ENCODE data around the gene CYB5R4.
"Not testable (repeated sequence)": the region's sequence is repeated elsewhere in the genome, so short reads cannot be mapped to it uniquely, and the experiment has no call there.

The CYB5R4 gene

DNA sequence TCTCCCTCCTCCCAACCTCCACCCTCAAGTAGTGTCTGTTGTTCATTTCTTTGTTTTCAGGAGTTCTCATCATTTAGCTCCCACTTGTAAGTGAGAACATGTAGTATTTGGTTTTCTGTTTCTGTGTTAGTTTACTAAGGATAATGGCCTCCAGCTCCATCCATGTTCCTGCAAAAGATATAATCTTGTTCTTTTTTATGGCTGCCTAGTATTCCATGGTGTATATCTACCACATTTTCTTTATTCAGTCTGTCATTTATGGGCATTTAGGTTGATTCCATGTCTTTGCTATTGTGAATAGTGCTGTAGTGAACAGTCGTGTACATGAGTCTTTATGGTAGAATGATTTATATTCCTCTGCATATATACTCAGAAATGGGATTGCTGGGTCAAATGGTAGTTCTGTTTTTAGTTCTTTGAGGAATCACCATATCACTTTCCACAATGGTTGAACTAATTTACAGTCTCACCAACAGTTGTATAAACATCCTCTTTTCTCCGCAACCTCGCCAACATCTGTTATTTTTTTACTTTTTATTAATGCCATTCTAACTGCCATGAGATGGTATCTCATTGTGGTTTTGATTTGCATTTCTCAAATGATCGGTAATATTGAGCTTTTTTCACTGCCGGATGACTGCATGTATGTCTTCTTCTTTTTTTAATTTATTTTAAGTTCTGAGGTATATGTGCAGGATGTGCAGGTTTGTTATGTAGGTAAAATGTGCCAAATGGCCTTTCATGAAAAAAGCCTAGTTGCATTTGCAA is 48.3 kb downstream of the CYB5R4 start:
- not testable (repeated sequence) for H3K36me3 ChIP-seq (ENCODE audit: control insufficient read depth, insufficient read depth, low read length); H3K9me3 ChIP-seq (ENCODE audit: control insufficient read depth, low read length); H3K27ac ChIP-seq (ENCODE audit: insufficient read depth, low read depth, low read length, poor library complexity, severe bottlenecking); H3K4me1 ChIP-seq (ENCODE audit: control insufficient read depth, insufficient read depth, low read length); H3K4me3 ChIP-seq (ENCODE audit: insufficient read depth, low read depth, low read length); H3K27me3 ChIP-seq (ENCODE audit: control insufficient read depth, insufficient read depth, low read length, poor library complexity, severe bottlenecking)
- 90 to 94% methylated on average over 4 to 5 of the region's 5 CpGs for WGBS, 2 experiments

DNA sequence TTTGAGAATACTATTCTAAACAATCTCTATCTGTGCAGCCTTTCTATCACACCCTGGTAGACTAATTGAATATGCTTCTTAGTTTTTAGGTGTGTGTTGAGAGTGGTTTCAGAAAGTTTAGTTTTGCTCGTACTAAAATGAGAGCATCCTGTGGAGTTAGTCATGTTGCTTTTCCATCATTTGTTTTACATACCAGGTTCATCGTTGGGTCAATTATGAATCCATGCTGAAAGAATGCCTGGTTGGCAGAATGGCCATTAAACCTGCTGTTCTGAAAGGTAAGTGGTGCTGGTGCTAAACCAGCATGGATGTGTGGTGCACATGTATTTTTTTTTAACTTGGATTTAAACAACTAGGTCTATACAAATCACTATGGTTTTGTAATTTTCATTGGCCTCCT is 49.3 kb downstream of the CYB5R4 start:
- no peak overlapping the region for H3K4me3 ChIP-seq (ENCODE audit: insufficient read depth, low read depth, low read length)
- WGBS, 2 experiments: 90 to 96% methylated on average over 2 of the region's 2 CpGs
- no peaks in the 10 kb centered on the region for H3K36me3 ChIP-seq (ENCODE audit: control insufficient read depth, insufficient read depth, low read length)

DNA sequence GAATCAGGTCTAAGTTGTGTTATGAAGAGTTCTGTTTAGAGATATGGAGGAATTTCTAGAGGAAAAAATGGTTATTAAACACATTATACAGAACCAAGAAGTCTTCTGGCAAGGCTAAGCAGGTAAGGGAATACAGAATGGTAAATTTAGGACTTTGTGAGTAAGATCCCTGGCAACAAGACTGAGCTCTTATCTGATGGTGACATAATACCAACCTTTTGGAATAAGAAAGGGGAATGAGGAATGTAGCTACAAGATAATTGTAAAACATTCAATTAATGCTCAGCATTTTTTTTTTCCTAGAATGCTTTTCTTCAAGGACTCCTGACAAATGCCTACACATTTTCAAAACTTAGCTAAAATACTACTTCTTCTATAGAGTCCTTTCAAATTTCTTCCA is 51.8 kb downstream of the CYB5R4 start:
- Histone ChIP-seq H3K4me1 (ENCODE audit: control insufficient read depth, insufficient read depth, low read length) (no peaks in the 10 kb centered on the region), H3K27me3 (ENCODE audit: control insufficient read depth, insufficient read depth, low read length, poor library complexity, severe bottlenecking) (no peaks in the 10 kb centered on the region), H3K27ac (ENCODE audit: insufficient read depth, low read depth, low read length, poor library complexity, severe bottlenecking) (no peak overlapping the region), H3K36me3 (ENCODE audit: control insufficient read depth, insufficient read depth, low read length) (no peaks in the 10 kb centered on the region), H3K4me3 (ENCODE audit: insufficient read depth, low read depth, low read length) (no peak overlapping the region), H3K9me3 (ENCODE audit: control insufficient read depth, low read length) (no peaks in the 10 kb centered on the region)

More for the DNA sequence above, 49.3 kb downstream of the CYB5R4 start:
- Histone ChIP-seq H3K27me3 (ENCODE audit: control insufficient read depth, insufficient read depth, low read length, poor library complexity, severe bottlenecking) (no peaks in the 10 kb centered on the region), H3K27ac (ENCODE audit: insufficient read depth, low read depth, low read length, poor library complexity, severe bottlenecking) (no peak overlapping the region), H3K9me3 (ENCODE audit: control insufficient read depth, low read length) (no peaks in the 10 kb centered on the region), H3K4me1 (ENCODE audit: control insufficient read depth, insufficient read depth, low read length) (no peaks in the 10 kb centered on the region)

DNA sequence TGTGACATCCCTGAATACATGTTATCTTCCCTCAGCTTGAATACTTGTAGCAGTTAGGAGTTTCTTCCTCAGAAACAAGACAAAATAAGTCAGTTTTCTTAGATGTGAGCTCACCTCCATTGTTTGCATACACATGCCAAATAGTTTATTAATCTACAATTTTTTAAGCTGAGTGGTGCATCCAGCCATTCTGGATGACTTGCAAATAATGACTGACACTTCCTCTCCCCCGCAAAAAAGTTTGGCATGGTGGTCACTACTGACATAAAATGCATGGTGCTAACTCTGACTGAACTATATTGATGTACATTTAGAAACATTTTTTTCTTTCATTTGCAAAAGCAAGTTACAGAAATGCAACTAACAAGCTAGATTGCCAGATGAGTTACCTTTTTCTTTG is 55.5 kb downstream of the CYB5R4 start:
- H3K4me1 ChIP-seq (ENCODE audit: control insufficient read depth, insufficient read depth, low read length): no peaks in the 10 kb centered on the region
- no peak overlapping the region for H3K4me3 ChIP-seq (ENCODE audit: insufficient read depth, low read depth, low read length)
- no peaks in the 10 kb centered on the region for H3K9me3 ChIP-seq (ENCODE audit: control insufficient read depth, low read length)
- WGBS, 2 experiments: 100% methylated on average over 1 of the region's 1 CpG
- H3K27ac ChIP-seq (ENCODE audit: insufficient read depth, low read depth, low read length, poor library complexity, severe bottlenecking): no peak overlapping the region
- no peaks in the 10 kb centered on the region for H3K27me3 ChIP-seq (ENCODE audit: control insufficient read depth, insufficient read depth, low read length, poor library complexity, severe bottlenecking)
- H3K36me3 ChIP-seq (ENCODE audit: control insufficient read depth, insufficient read depth, low read length): no peaks in the 10 kb centered on the region

DNA sequence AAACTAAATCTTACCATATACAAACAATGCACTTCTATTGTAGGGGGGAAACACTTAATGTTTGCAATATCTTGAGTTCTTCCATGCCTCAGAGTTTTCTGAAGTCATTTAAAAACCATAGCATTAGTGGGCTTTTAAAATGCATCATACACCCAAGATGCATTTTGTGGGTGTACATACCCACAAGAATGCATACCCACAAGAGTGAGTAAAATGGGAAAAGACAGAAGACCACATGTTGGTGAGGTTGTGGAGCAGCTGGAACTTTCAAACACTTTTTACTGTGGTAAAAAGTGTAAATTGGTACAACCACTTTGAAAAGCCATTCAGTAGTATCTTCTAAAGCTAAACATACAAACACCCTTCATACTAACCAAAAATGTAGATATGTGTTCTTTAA is 57.5 kb downstream of the CYB5R4 start:
- no peaks in the 10 kb centered on the region for H3K4me1 ChIP-seq (ENCODE audit: control insufficient read depth, insufficient read depth, low read length)
- H3K9me3 ChIP-seq (ENCODE audit: control insufficient read depth, low read length): no peaks in the 10 kb centered on the region
- no peaks in the 10 kb centered on the region for H3K27me3 ChIP-seq (ENCODE audit: control insufficient read depth, insufficient read depth, low read length, poor library complexity, severe bottlenecking)
- no peaks in the 10 kb centered on the region for H3K36me3 ChIP-seq (ENCODE audit: control insufficient read depth, insufficient read depth, low read length)
- H3K4me3 ChIP-seq (ENCODE audit: insufficient read depth, low read depth, low read length): no peak overlapping the region
- no peak overlapping the region for H3K27ac ChIP-seq (ENCODE audit: insufficient read depth, low read depth, low read length, poor library complexity, severe bottlenecking)

DNA sequence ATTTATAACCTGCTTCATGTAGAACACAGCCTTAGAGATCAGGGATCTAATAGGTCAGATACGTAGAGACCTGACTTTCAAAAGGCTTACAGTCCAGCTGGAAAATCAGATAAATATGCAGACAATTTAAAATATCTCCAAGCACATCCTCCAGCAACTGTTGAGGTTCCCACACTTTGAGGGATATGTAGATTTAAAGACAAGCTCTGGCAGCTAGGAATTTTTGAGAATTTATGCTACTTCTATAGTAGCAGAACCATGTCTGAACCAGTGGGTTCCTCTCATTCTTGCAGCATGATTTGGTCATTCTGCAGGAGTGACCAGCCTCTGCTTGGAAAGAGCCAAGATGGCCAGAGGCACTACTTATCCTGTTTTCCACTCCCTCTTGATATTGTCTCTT is 60.5 kb downstream of the CYB5R4 start:
- no peaks in the 10 kb centered on the region for H3K4me1 ChIP-seq (ENCODE audit: control insufficient read depth, insufficient read depth, low read length)
- no peaks in the 10 kb centered on the region for H3K9me3 ChIP-seq (ENCODE audit: control insufficient read depth, low read length)
- no peak overlapping the region for H3K4me3 ChIP-seq (ENCODE audit: insufficient read depth, low read depth, low read length)
- H3K27me3 ChIP-seq (ENCODE audit: control insufficient read depth, insufficient read depth, low read length, poor library complexity, severe bottlenecking): no peaks in the 10 kb centered on the region
- H3K36me3 ChIP-seq (ENCODE audit: control insufficient read depth, insufficient read depth, low read length): no peaks in the 10 kb centered on the region
- H3K27ac ChIP-seq (ENCODE audit: insufficient read depth, low read depth, low read length, poor library complexity, severe bottlenecking): no peak overlapping the region
- WGBS, 2 experiments: 94 to 95% methylated on average over 1 of the region's 1 CpG

DNA sequence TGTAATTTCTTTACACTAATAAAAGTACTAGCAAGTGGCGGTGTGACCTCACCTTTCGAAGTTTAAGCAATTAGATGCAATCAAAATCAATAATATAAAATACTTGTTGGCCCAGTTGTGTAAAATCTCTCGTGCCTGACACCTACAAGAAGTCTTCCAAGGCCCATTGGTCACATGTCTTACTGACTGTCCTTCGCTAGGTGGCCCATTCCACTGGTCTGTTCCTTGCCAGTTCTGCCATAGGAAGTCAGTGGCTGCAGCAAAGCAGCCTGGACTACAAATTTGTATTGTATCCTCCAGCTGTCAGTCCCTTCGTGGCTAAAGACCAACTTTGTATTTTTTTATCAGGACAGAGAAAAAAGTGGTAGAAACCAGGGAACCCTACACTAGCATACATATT is 61.8 kb downstream of the CYB5R4 start:
- Histone ChIP-seq H3K27ac (ENCODE audit: insufficient read depth, low read depth, low read length, poor library complexity, severe bottlenecking) (no peak overlapping the region), H3K4me3 (ENCODE audit: insufficient read depth, low read depth, low read length) (no peak overlapping the region), H3K36me3 (ENCODE audit: control insufficient read depth, insufficient read depth, low read length) (no peaks in the 10 kb centered on the region), H3K9me3 (ENCODE audit: control insufficient read depth, low read length) (no peaks in the 10 kb centered on the region), H3K4me1 (ENCODE audit: control insufficient read depth, insufficient read depth, low read length) (no peaks in the 10 kb centered on the region), H3K27me3 (ENCODE audit: control insufficient read depth, insufficient read depth, low read length, poor library complexity, severe bottlenecking) (no peaks in the 10 kb centered on the region)
- 84 to 87% methylated on average over 5 of the region's 5 CpGs for WGBS, 2 experiments

DNA sequence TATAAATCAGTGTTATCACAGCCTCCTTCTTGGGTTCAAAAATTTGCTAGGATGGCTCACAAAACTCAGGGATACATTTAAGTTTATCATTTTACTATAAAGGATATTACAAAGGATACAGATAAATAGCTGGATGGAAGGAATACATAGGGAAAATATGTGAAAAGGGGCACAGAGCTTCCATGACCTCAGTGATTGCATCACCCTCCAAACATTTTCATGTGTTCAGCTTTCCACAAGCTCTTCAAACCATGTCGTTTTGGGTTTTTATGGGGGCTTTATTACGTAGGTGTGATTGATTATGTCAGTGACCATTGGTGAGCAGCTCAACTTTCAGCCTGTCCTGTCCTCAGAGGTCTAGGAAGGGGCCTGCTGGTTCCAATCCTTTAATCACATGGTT is 68.0 kb downstream of the CYB5R4 start:
- 71% methylated on average over 2 of the region's 2 CpGs; no CpG with 5 or more reads in 1 of the 2 experiments for WGBS, 2 experiments
- no peak overlapping the region for H3K27ac ChIP-seq (ENCODE audit: insufficient read depth, low read depth, low read length, poor library complexity, severe bottlenecking)
- no peaks in the 10 kb centered on the region for H3K36me3 ChIP-seq (ENCODE audit: control insufficient read depth, insufficient read depth, low read length)
- no peak overlapping the region for H3K4me3 ChIP-seq (ENCODE audit: insufficient read depth, low read depth, low read length)
- H3K9me3 ChIP-seq (ENCODE audit: control insufficient read depth, low read length): no peaks in the 10 kb centered on the region
- H3K4me1 ChIP-seq (ENCODE audit: control insufficient read depth, insufficient read depth, low read length): no peaks in the 10 kb centered on the region
- H3K27me3 ChIP-seq (ENCODE audit: control insufficient read depth, insufficient read depth, low read length, poor library complexity, severe bottlenecking): no peaks in the 10 kb centered on the region

DNA sequence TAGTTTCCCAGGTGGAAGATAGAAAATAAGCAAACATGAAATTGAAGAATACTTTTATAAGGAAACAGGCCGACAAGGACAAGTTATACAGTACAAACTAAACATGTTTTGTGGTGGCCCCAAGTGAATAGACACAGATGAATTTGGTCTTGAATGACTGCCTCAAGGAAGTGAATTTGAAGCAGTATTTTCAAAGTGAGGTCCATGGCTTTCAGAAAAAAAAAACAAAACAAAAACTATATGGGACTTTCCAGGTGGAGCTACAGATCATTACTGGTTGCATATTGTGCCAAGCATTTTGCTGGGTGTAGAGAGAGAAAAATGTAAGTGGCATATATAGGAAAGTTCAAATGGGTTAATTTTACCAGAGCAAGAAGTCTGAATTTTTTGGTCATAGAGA is 68.8 kb downstream of the CYB5R4 start:
- no peak overlapping the region for H3K4me3 ChIP-seq (ENCODE audit: insufficient read depth, low read depth, low read length)
- no peaks in the 10 kb centered on the region for H3K9me3 ChIP-seq (ENCODE audit: control insufficient read depth, low read length)
- H3K4me1 ChIP-seq (ENCODE audit: control insufficient read depth, insufficient read depth, low read length): no peaks in the 10 kb centered on the region
- WGBS, 2 experiments: 97 to 100% methylated on average over 1 of the region's 1 CpG
- no peak overlapping the region for H3K27ac ChIP-seq (ENCODE audit: insufficient read depth, low read depth, low read length, poor library complexity, severe bottlenecking)
- H3K36me3 ChIP-seq (ENCODE audit: control insufficient read depth, insufficient read depth, low read length): no peaks in the 10 kb centered on the region
- H3K27me3 ChIP-seq (ENCODE audit: control insufficient read depth, insufficient read depth, low read length, poor library complexity, severe bottlenecking): no peaks in the 10 kb centered on the region

DNA sequence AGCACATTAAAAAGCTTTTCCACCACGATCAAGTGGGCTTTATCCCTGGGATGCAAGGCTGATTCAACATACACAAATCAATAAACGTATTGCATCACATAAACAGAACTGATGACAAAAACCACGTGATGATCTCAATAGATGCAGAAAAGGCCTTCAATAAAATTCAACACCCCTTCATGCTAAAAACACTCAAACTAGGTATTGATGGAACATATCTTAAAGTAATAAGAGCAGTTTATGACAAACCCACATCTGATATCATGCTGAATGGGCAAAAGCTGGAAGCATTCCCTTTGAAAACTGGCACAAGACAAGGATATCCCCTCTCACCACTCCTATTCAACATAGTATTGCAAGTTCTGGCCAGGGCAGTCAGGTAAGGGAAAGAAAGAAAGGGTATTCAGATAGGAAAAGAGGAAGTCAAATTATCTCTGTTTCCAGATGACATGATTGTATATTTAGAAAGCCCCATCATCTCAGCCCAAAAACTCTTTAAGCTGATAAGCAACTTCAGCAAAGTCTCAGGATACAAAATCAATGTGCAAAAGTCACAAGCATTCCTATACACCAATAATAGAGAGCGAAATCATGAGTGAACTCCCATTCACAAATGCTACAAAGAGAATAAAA is 86.8 kb downstream of the CYB5R4 start:
- not testable (repeated sequence) for H3K27me3 ChIP-seq (ENCODE audit: control insufficient read depth, insufficient read depth, low read length, poor library complexity, severe bottlenecking); H3K36me3 ChIP-seq (ENCODE audit: control insufficient read depth, insufficient read depth, low read length); H3K9me3 ChIP-seq (ENCODE audit: control insufficient read depth, low read length); H3K4me1 ChIP-seq (ENCODE audit: control insufficient read depth, insufficient read depth, low read length); H3K4me3 ChIP-seq (ENCODE audit: insufficient read depth, low read depth, low read length); H3K27ac ChIP-seq (ENCODE audit: insufficient read depth, low read depth, low read length, poor library complexity, severe bottlenecking)
- WGBS, 2 experiments: 86 to 87% methylated on average over 4 of the region's 4 CpGs
